ENCODE data around the gene ADAP1.

ADAP1 gene

DNA sequence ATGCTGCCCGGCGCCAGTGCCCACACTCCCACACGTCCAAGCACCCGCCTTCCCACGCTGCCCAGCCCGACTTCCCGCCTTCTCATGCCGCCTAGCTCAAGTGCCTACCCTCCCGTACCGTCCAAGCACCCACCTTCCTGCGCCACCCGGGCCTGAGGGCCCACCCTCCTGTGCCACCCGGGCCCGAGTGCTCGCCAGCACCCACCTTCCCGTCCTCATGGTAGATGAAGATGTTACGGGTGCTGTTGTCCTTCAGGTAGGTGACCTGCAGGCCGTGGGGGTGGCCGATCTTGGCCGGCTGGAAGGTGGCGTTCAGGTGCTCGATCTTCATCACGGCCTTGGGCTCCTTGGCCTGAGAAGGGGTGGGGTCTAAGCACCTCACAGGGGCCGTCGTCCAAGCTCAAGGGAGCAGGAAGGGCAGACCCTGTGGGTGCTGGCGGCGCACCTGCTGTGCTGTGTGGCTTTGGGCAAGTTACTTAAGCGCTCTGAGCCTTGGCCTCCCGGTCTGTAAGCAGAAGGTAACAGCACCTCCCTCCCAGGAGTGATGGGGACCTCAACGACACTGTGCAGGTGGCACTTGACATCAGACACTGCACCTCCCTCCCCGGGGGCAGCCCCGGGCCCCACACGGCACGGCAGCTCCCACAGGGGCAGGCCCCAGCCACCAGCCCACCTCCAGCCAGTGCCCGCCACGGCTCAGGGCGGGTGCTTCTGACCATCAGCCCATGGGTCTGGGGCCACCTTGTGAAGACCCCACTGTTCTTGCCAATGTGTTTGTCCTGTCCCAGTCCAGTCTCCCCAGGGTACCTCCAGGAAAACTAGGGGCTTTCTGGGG lies 50.3 kb downstream of the ADAP1 start:
- no peak for DNase-seq

- no peak for DNase-seq
Observed at GRCh38 chr7:902996-903395, 51.5 kb downstream of the ADAP1 start.

DNA sequence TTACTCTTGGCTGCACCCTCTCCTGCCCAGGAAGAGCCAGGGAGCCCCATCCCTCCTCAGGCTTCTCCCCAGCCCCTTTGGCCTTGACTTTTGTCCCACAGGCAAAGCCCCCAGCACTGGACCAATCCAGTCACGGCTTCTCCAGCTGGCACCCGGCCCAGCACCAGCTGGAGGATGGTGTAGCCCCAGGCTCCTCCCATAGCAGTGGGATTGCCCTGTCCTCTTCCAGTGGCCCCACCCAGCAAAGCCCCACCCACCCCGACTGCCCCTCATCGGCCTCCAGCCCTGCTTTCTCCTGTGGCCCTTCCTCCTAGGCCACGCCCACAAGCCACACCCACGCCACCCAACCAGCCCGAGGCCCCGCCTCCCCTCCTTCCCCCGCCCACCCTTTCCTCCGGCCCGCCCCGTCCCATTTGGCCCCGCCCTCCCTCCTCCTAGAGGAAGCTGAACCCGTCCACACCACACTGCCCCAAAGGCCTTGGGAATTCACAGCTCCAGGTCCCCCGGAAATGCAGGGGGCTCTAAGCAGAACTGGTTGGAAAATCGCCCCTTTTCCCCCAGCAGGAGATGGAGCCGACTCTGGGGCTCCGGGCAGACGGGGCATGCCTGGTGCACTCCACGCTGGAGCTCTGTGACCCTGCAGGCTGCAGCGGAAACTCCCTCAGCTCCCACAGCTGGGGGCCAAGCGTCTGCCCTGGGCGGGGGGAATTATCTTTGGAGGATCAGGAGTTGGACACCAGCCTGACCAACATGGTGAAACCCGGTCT lies 52.9 kb downstream of the ADAP1 start:
- peak; percentile 79 for DNase-seq

DNA sequence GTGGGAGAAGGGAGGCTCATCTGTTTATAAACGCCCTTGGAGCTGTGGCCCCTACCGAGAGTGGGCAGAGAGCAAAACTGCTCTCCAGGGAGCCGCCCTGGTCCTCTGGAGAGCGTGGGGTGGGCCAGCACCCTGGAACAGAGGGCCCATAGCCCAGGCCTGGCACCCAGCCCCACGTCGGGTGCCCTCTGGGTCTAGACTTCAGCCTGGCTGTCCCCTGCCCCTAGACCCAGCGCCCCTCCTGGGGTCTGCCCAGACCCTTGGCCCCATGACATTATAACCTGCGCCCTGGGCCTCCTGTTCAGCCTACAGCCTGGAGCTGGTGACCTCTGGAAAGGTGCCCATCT lies 53.5 kb downstream of the ADAP1 start:
- DNase-seq, result no peak

DNA sequence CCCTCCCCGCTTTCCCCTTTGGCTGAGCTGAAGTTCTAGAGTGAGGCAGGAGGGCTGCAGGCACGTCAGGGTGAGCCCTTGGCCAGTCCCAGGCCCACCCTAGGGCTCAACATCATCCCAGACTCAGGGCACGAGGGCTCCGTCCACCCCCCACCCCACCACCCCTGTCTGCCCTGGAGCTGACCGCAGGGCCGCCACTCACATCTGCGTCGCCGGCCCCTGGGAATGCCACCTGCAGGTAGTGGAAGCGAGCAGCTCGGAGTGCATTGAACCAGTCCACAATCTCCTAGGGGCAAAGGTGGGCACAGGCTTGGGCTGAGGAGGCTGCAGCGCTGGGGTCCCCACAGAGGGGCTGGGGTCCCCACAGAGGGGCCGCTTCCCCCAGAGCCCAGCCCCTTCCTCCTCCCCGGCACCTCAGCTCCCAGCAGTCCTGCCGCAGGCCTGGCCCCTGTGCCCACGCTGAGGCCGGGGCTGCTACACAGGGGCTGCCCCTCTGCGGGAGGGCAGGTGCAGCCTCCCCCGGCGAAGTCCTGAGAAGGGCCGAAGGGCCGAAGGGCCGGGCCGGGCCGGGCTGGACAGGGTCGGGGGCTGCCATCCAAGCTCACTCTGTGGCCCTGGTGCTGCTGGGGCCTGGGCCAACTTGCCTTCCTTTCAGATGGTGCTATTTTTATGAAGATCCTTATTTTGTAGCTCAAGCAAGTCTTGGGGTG lies 54.0 kb downstream of the ADAP1 start:
- DNase-seq, result no peak

GRCh38 chr7:899806-900205 lies 54.7 kb downstream of the ADAP1 start:
- no peak for DNase-seq

GRCh38 chr7:898855-899681 lies 55.4 kb downstream of the ADAP1 start:
- no peak for DNase-seq

- no peak for DNase-seq
Observed at GRCh38 chr7:898460-898854, 56.0 kb downstream of the ADAP1 start.

DNA sequence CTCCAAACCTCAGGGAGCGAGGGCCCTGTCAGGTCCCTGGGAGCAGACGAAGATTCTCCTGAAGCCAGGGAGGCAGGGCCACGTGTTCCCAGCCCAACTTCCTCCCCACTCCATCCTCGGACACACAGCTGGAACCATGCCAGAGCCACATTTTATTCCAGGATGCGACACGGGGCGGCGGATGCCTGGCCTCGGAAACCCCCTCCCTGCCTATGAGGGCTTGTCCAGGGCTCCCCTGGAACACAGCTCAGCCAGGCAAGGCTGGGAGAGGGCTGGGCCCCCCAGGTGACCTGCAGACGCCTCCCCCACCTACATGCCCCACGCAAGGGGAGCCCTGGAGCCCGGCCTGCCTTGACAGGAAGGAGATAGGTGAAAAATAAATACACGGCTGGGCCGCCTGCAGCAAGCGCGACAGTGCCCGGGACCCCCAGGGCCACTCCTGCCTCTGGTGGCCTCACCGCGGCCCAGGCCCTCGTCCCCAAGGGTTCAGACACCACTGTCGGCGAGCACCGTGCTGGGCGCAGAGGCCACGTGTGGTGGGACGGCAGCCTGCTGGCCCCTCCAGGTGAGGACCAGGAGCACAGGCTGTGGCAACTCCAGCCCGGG lies 56.6 kb downstream of the ADAP1 start:
- no peak for DNase-seq

DNA sequence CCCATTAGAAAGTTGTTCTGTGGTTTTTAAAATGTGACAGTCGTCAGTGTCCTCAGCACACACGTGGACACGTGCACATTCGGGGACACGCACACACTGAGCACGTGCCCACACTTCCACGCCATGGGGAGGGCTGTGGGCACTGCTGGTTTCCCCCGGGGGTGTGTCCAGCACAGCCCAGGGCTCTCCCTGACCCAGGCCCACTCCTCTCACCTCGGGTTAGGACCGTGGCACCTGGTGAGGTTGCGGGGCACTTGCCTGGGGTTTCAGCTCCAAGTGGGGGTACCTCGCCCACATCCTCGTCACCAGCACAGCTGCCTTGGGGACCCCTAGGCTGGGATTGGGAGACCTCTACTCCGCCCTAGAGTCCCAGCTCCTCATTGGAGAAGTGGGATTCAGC lies 57.4 kb downstream of the ADAP1 start:
- DNase-seq, result no peak

- no peak for DNase-seq
Observed at GRCh38 chr7:896346-897075, 58.0 kb downstream of the ADAP1 start.

GRCh38 chr7:895451-896052 lies 58.9 kb downstream of the ADAP1 start:
- DNase-seq, result no peak

DNA sequence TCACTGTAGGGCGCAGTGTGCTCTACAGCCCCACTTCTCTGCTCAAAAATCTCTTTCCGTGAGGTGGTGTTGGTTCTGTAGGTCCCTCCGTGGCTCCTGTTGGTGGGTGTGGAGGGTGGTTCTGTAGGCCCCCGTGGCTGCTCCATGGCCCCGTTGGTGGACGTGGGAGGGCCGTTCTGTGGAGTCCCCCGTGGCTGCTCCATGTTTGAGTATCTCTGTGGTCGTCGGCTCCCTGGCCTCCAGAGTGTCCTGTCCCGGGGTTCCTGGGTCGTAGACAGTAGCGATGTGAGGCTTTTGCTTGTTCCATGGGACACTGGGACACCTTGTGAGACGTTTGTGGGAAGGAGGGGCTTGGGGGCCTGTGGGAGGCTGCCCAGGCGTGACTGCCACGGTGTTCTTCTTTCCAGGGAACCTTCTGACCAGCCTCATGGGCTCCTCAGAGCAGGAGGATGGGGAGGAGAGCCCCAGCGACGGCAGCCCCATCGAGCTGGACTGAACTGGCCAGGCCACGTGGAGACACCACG lies 59.5 kb downstream of the ADAP1 start:
- no peak for DNase-seq

GRCh38 chr7:894164-894867 lies 60.2 kb downstream of the ADAP1 start:
- DNase-seq, result no peak

DNA sequence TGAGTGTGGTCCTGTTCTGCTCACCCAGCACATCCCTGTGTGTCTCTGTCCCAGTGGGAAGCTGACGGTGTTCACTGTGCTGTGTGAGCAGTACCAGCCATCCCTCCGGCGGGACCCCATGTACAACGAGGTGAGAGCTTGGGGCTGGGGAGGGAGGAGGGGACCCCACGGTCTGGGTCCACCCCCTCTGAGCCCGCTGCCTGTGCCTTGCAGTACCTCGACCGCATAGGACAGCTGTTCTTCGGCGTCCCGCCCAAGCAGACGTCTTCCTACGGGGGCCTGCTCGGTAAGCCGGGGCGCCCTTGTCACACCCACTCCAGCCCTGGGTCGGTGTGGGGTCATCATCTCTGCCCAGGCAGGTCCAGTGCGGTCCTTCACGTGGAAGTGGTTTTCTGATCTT lies 60.8 kb downstream of the ADAP1 start:
- DNase-seq, result no peak

DNA sequence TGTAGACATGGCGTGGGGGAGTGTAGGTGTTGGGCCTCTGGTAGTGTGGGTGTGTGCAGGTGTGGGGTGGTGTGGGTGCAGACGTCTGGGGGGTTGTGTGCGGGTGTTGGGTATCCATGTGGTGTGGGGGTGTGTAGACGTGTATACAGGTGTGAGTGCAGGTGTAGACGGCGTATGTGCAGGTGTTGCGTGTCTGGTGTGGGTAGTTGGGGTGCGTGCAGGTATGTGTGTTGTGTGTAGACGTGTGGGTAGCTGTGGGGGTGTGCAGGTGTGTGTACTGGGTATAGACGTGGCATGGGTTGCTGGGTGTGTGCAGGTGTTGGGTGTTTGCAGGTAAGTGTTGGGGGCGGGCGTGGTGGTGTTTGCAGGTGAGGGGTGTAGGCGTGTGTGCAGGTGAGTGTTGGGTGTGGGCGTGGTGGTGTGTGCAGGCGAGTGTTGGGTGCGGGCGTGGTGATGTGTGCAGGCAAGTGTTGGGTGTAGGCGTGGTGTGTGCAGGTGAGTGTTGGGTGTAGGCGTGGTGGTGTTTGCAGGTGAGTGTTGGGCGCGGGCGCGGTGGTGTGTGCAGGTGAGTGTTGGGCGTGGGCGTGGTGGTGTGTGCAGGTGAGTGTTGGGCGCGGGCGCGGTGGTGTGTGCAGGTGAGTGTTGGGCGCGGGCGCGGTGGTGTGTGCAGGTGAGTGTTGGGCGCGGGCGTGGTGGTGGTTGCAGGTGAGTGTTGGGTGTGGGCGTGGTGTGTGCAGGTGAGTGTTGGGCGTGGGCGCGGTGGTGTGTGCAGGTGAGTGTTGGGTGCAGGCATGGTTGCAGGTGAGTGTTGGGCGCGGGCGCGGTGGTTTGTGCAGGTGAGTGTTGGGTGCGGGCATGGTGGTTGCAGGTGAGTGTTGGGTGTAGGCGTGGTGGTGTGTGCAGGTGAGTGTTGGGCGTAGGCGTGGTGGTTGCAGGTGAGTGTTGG lies 61.6 kb downstream of the ADAP1 start:
- no peak for DNase-seq

GRCh38 chr7:891805-892204 lies 62.7 kb downstream of the ADAP1 start:
- DNase-seq, result no peak

DNA sequence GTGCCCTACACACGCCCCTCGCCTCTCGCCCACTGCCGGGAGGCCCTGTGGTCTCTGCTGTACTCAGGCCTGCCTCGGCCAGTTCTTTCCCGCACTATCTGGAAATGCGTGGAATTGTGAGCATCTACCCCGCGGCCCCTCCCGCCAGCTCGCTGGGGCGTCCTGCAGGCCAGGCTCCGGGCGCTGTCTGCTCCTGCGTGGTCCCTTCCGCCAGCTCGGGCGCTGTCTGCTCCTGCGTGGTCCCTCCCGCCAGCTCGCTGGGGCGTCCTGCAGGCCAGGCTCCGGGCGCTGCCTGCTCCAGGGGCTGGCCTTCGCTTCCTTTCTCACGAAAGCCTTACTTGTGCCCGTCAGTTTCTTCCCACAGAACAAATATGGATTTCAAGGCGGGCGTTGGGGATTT lies 63.2 kb downstream of the ADAP1 start:
- DNase-seq, result no peak

GRCh38 chr7:890868-891267 lies 63.6 kb downstream of the ADAP1 start:
- no peak for DNase-seq

Data from fibroblast of upper back skin (primary cell).